ENCODE measurements around the gene STK26.
"Not testable (repeated sequence)": the region's sequence is repeated elsewhere in the genome, so short reads cannot be mapped to it uniquely, and the experiment has no call there.

Gene STK26

GRCh38 chrX:132040066-132040465 lies 17.0 kb downstream of the STK26 start:
- H3K27ac Mint-ChIP-seq = no peak overlapping the region
- peaks cover 8% of the 10 kb centered on the region for H3K36me3 Mint-ChIP-seq (ENCODE audit: low read depth)
- H3K4me1 Mint-ChIP-seq = peaks cover 58% of the 10 kb centered on the region
- no peaks in the 10 kb centered on the region for H3K27me3 Mint-ChIP-seq (ENCODE audit: low read depth, poor library complexity)
- H3K9me3 Mint-ChIP-seq = no peaks in the 10 kb centered on the region
- H3K4me3 Mint-ChIP-seq = no peak overlapping the region
- DNase-seq = no peak
- no peak for TF ChIP-seq CTCF (IDR thresholded peaks at IDR 0.05)

- H3K27me3 Mint-ChIP-seq (ENCODE audit: low read depth, poor library complexity) = no peaks in the 10 kb centered on the region
- H3K4me1 Mint-ChIP-seq = peaks cover 63% of the 10 kb centered on the region
- DNase-seq = no peak
- H3K9me3 Mint-ChIP-seq = no peaks in the 10 kb centered on the region
- no peak overlapping the region for H3K4me3 Mint-ChIP-seq
- no peak for TF ChIP-seq CTCF (IDR thresholded peaks at IDR 0.05)
- H3K36me3 Mint-ChIP-seq (ENCODE audit: low read depth) = no peaks in the 10 kb centered on the region
- H3K27ac Mint-ChIP-seq = peak overlapping the region; percentile 6
Measured at GRCh38 chrX:132041015-132041414, 17.9 kb downstream of the STK26 start.

GRCh38 chrX:132043977-132044376 lies 20.9 kb downstream of the STK26 start:
- peaks cover 38% of the 10 kb centered on the region for H3K4me1 Mint-ChIP-seq
- no peak overlapping the region for H3K27ac Mint-ChIP-seq

GRCh38 chrX:132044953-132045352 lies 21.9 kb downstream of the STK26 start:
- H3K27me3 Mint-ChIP-seq (ENCODE audit: low read depth, poor library complexity) = no peaks in the 10 kb centered on the region
- H3K4me3 Mint-ChIP-seq = no peak overlapping the region
- H3K36me3 Mint-ChIP-seq (ENCODE audit: low read depth) = peaks cover 4% of the 10 kb centered on the region
- H3K4me1 Mint-ChIP-seq = peaks cover 29% of the 10 kb centered on the region
- no peak overlapping the region for H3K27ac Mint-ChIP-seq
- TF ChIP-seq CTCF (IDR thresholded peaks at IDR 0.05) = no peak
- no peaks in the 10 kb centered on the region for H3K9me3 Mint-ChIP-seq
- no peak for DNase-seq

More at GRCh38 chrX:132043977-132044376, 20.9 kb downstream of the STK26 start:
- no peaks in the 10 kb centered on the region for H3K27me3 Mint-ChIP-seq (ENCODE audit: low read depth, poor library complexity)
- TF ChIP-seq CTCF (IDR thresholded peaks at IDR 0.05) = no peak
- H3K9me3 Mint-ChIP-seq = no peaks in the 10 kb centered on the region
- no peak for DNase-seq
- no peak overlapping the region for H3K4me3 Mint-ChIP-seq
- no peaks in the 10 kb centered on the region for H3K36me3 Mint-ChIP-seq (ENCODE audit: low read depth)

- no peak for TF ChIP-seq CTCF (IDR thresholded peaks at IDR 0.05)
- Mint-ChIP-seq H3K36me3 (ENCODE audit: low read depth) (peaks cover 9% of the 10 kb centered on the region), H3K27me3 (ENCODE audit: low read depth, poor library complexity) (no peaks in the 10 kb centered on the region), H3K27ac (peak overlapping the region; percentile 39), H3K4me3 (no peak overlapping the region), H3K9me3 (no peaks in the 10 kb centered on the region), H3K4me1 (peaks cover 24% of the 10 kb centered on the region)
- no peak for DNase-seq
Measured at GRCh38 chrX:132045456-132045855, 22.4 kb downstream of the STK26 start.

GRCh38 chrX:132046533-132046932 lies 23.4 kb downstream of the STK26 start:
- H3K9me3 Mint-ChIP-seq = peaks cover 3% of the 10 kb centered on the region
- H3K4me1 Mint-ChIP-seq = peaks cover 13% of the 10 kb centered on the region
- H3K36me3 Mint-ChIP-seq (ENCODE audit: low read depth) = peaks cover 20% of the 10 kb centered on the region
- H3K27me3 Mint-ChIP-seq (ENCODE audit: low read depth, poor library complexity) = no peaks in the 10 kb centered on the region
- H3K4me3 Mint-ChIP-seq = no peak overlapping the region
- no peak for TF ChIP-seq CTCF (IDR thresholded peaks at IDR 0.05)
- no peak for DNase-seq
- H3K27ac Mint-ChIP-seq = no peak overlapping the region

- peak overlapping the region; percentile 73 for H3K27ac Mint-ChIP-seq
Measured at GRCh38 chrX:132051778-132052177, 28.7 kb downstream of the STK26 start.

More at GRCh38 chrX:132051778-132052177, 28.7 kb downstream of the STK26 start:
- not testable (repeated sequence) for H3K4me1 Mint-ChIP-seq; DNase-seq; H3K9me3 Mint-ChIP-seq; H3K27me3 Mint-ChIP-seq (ENCODE audit: low read depth, poor library complexity); H3K4me3 Mint-ChIP-seq
- H3K36me3 Mint-ChIP-seq (ENCODE audit: low read depth) = peaks cover 49% of the 10 kb centered on the region

Measured in nephron progenitor cell (in vitro differentiated cells).